CD4-positive, alpha-beta memory T cell (primary cell): ENCODE data around the gene GJB3. TPM values are rescaled to one million over a fixed set of nuclear protein-coding genes. Genes with fewer than 3 reads are reported as not detected.
"Not testable (repeated sequence)": the region's sequence is repeated elsewhere in the genome, so short reads cannot be mapped to it uniquely, and the experiment has no call there.

Experiments
- CTCF ChIA-PET: fragments of 350-600 bp; sonication (Branson Sonifier 250); formaldehyde crosslinking; loops from one replicate; lab custom pipeline; 2021; ENCODE audit warnings: inconsistent platforms; ENCODE audit not compliant: partially characterized antibody; lab: Charles Lee
- POLR2A ChIA-PET: fragments of 350-600 bp; sonication (Branson Sonifier 250); formaldehyde crosslinking; loops from one replicate; lab custom pipeline; 2021; ENCODE audit not compliant: partially characterized antibody; lab: Charles Lee
- DNase-seq, 5 donors: peaks; one replicate each; pipeline versions ENCODE4 v3.0.0 to v3.0.0-alpha.2; 2020 to 2022; ENCODE audit warnings: mixed read lengths in 1 of 5
- H3K27ac ChIP-seq: one replicate; pipeline ENCODE4 v1.7.0; 2013; ENCODE audit warnings: low read depth, low read length
- H3K27me3 ChIP-seq: 2 replicates; pipeline ENCODE4 v1.7.0; 2013; ENCODE audit warnings: mild to moderate bottlenecking, low read length, moderate library complexity; ENCODE audit not compliant: insufficient read depth
- H3K36me3 ChIP-seq: 2 replicates; pipeline ENCODE4 v1.7.0; 2013; ENCODE audit warnings: mild to moderate bottlenecking, low read length, moderate library complexity; ENCODE audit not compliant: insufficient read depth
- H3K4me1 ChIP-seq: 2 replicates; pipeline ENCODE4 v1.7.0; 2013; ENCODE audit warnings: mild to moderate bottlenecking, low read length, moderate library complexity; ENCODE audit not compliant: insufficient read depth
- H3K4me3 ChIP-seq, 2 donors: one replicate each; pipeline ENCODE4 v1.7.0; 2013; ENCODE audit warnings: low read length in 2 of 2, mild to moderate bottlenecking in 1 of 2
- H3K9me3 ChIP-seq, 2 donors: one replicate each; pipeline ENCODE4 v1.7.0; 2013; ENCODE audit warnings: low read length in 2 of 2, control low read depth in 1 of 2; ENCODE audit not compliant: control insufficient read depth in 1 of 2
- H3K27ac Mint-ChIP-seq, 7 donors: one replicate each; pipeline ENCODE4 v1.8.0; 2020 to 2021; ENCODE audit warnings: mixed read lengths in 7 of 7, mild to moderate bottlenecking in 6 of 7, inconsistent platforms in 3 of 7, moderate library complexity in 3 of 7
- H3K27me3 Mint-ChIP-seq, 2 donors: one replicate each; pipeline ENCODE4 v1.8.0; 2020 to 2021; ENCODE audit warnings: mixed read lengths in 2 of 2
- H3K36me3 Mint-ChIP-seq, 2 donors: one replicate each; pipeline ENCODE4 v1.8.0; 2020 to 2021; ENCODE audit warnings: mixed read lengths in 2 of 2, inconsistent platforms in 1 of 2, mild to moderate bottlenecking in 1 of 2
- H3K4me1 Mint-ChIP-seq, 4 donors: one replicate each; pipeline ENCODE4 v1.8.0; 2020 to 2021; ENCODE audit warnings: mixed read lengths in 4 of 4, mild to moderate bottlenecking in 1 of 4
- H3K4me3 Mint-ChIP-seq, 8 donors: one replicate each; pipeline ENCODE4 v1.8.0; 2020 to 2021; ENCODE audit warnings: mixed read lengths in 8 of 8, mild to moderate bottlenecking in 7 of 8, moderate library complexity in 6 of 8, inconsistent platforms in 3 of 8
- H3K9me3 Mint-ChIP-seq, 8 donors: one replicate each; pipeline ENCODE4 v1.8.0; 2020 to 2021; ENCODE audit warnings: mixed read lengths in 8 of 8, mild to moderate bottlenecking in 5 of 8, inconsistent platforms in 3 of 8, moderate library complexity in 1 of 8
- intact Hi-C: fragments of 100-400 bp; cut with micrococcal nuclease; formaldehyde crosslinking; loops from one replicate; pipeline ENCODE4 v1.15.1; 2023
- polyA plus RNA-seq, 2 donors: library from polyadenylated mRNA; unstranded; fragments of 300-500 nt; fragmentation: Illumina TruSeq; gene quantifications; one replicate each; pipeline ENCODE4 v1.2.3, GENCODE V29; 2021
- total RNA-seq, 2 experiments: library from RNA; stranded (reverse); gene quantifications; one replicate each; pipeline ENCODE4 v1.2.3, GENCODE V29; 2021

GJB3 gene
- not detected for total RNA-seq
- not detected for polyA plus RNA-seq

- peak within 1 kb of the TSS in 3 of 8 donors; percentile 38 to 66 (median 61) for H3K4me3 Mint-ChIP-seq
- peaks cover 9 to 42% of the 10 kb centered on the region in 2 donors for H3K27me3 Mint-ChIP-seq
- Histone ChIP-seq H3K4me1 (peaks cover 10% of the 10 kb centered on the region), H3K27me3 (peaks cover 11% of the 10 kb centered on the region), H3K4me3 (no peak within 1 kb of the TSS), H3K27ac (no peak within 1 kb of the TSS), H3K36me3 (no peaks in the 10 kb centered on the region), H3K9me3 (no peaks in the 10 kb centered on the region)
- H3K36me3 Mint-ChIP-seq: no peaks in the 10 kb centered on the region
- peaks cover 0 to 2% (median under 1%) of the 10 kb centered on the region in 4 donors for H3K4me1 Mint-ChIP-seq
- peak in 1 of 5 donors; percentile 5 for DNase-seq
- POLR2A ChIA-PET: no interaction called here
- intact Hi-C loops: no loop called here
- CTCF ChIA-PET: no interaction called here
- H3K9me3 Mint-ChIP-seq: no peaks in the 10 kb centered on the region
- H3K27ac Mint-ChIP-seq: no peak within 1 kb of the TSS
These were observed at the start of gene GJB3 for GRCh38 chr1:34781071-34781843. Gene GJB3 (plus strand): TSS chr1:34781214. CDS start chr1:34784763, 3,549 bp downstream.

GRCh38 chr1:34732831-34733230, 48.2 kb upstream of the GJB3 start:
- H3K36me3 ChIP-seq, H3K9me3 ChIP-seq, H3K36me3 Mint-ChIP-seq, H3K27ac ChIP-seq, POLR2A ChIA-PET, intact Hi-C loops, DNase-seq, H3K4me3 Mint-ChIP-seq, H3K4me1 ChIP-seq, H3K4me1 Mint-ChIP-seq, H3K27me3 ChIP-seq, H3K4me3 ChIP-seq, H3K9me3 Mint-ChIP-seq: not testable (repeated sequence)
- peak overlapping the region in 2 of 7 donors; percentile 1 to 4 for H3K27ac Mint-ChIP-seq
- CTCF ChIA-PET: interaction anchor here (4.5 kb wide), 1 partner anchor 11 kb away, joined by 26 read pairs; no protein-coding TSS in a partner anchor
- H3K27me3 Mint-ChIP-seq: peaks cover 13 to 14% of the 10 kb centered on the region in 2 donors

- peaks cover 5 to 19% of the 10 kb centered on the region in 2 donors for H3K27me3 Mint-ChIP-seq
- no peaks in the 10 kb centered on the region for H3K27me3 ChIP-seq
- no peak overlapping the region for H3K4me3 Mint-ChIP-seq
- intact Hi-C loops: no loop called here
- ChIA-PET CTCF (interaction anchor here (4.5 kb wide), 1 partner anchor 7 kb away, joined by 26 read pairs; no protein-coding TSS in a partner anchor), POLR2A (no interaction called here)
- H3K27ac ChIP-seq: no peak overlapping the region
- DNase-seq: no peak
- no peaks in the 10 kb centered on the region for H3K9me3 ChIP-seq
- H3K4me1 ChIP-seq: no peaks in the 10 kb centered on the region
- H3K4me3 ChIP-seq: no peak overlapping the region
- H3K9me3 Mint-ChIP-seq: no peaks in the 10 kb centered on the region
- no peaks in the 10 kb centered on the region for H3K36me3 Mint-ChIP-seq
- H3K4me1 Mint-ChIP-seq: no peaks in the 10 kb centered on the region
- H3K27ac Mint-ChIP-seq: no peak overlapping the region
- no peaks in the 10 kb centered on the region for H3K36me3 ChIP-seq
These were observed 44.3 kb upstream of the GJB3 start for GRCh38 chr1:34736692-34737091.

- H3K36me3 Mint-ChIP-seq, H3K4me3 Mint-ChIP-seq, intact Hi-C loops, POLR2A ChIA-PET, H3K27ac ChIP-seq, H3K9me3 Mint-ChIP-seq, H3K4me1 Mint-ChIP-seq, H3K27me3 ChIP-seq, H3K36me3 ChIP-seq, H3K4me3 ChIP-seq, H3K9me3 ChIP-seq, H3K4me1 ChIP-seq, DNase-seq, H3K27ac Mint-ChIP-seq: not testable (repeated sequence)
- peaks cover 5 to 19% of the 10 kb centered on the region in 2 donors for H3K27me3 Mint-ChIP-seq
- CTCF ChIA-PET: interaction anchor here (1.0 kb wide), 1 partner anchor 9 kb away, joined by 3 read pairs; no protein-coding TSS in a partner anchor
These were observed 43.8 kb upstream of the GJB3 start for GRCh38 chr1:34737236-34737635.

GRCh38 chr1:34739613-34740012, 41.4 kb upstream of the GJB3 start:
- H3K27ac Mint-ChIP-seq: no peak overlapping the region
- Histone ChIP-seq H3K9me3 (no peaks in the 10 kb centered on the region), H3K36me3 (no peaks in the 10 kb centered on the region), H3K4me3 (no peak overlapping the region), H3K27ac (no peak overlapping the region), H3K27me3 (no peaks in the 10 kb centered on the region), H3K4me1 (no peaks in the 10 kb centered on the region)
- DNase-seq: no peak
- H3K4me3 Mint-ChIP-seq: no peak overlapping the region
- POLR2A ChIA-PET: no interaction called here
- no peaks in the 10 kb centered on the region for H3K36me3 Mint-ChIP-seq
- intact Hi-C loops: no loop called here
- H3K27me3 Mint-ChIP-seq: peaks cover 4 to 21% of the 10 kb centered on the region in 2 donors
- peaks cover 0 to 3% (median 0%) of the 10 kb centered on the region in 4 donors for H3K4me1 Mint-ChIP-seq
- CTCF ChIA-PET: interaction anchor here (0.9 kb wide), 1 partner anchor 1106 kb away, joined by 3 read pairs; no protein-coding TSS in a partner anchor
- H3K9me3 Mint-ChIP-seq: no peaks in the 10 kb centered on the region

GRCh38 chr1:34740161-34740868, 40.7 kb upstream of the GJB3 start:
- H3K27ac ChIP-seq: no peak overlapping the region
- no peaks in the 10 kb centered on the region for H3K27me3 ChIP-seq
- Mint-ChIP-seq H3K4me3 (no peak overlapping the region), H3K27me3 (peaks cover 4 to 21% of the 10 kb centered on the region in 2 donors), H3K9me3 (no peaks in the 10 kb centered on the region), H3K4me1 (peaks cover 0 to 3% (median 0%) of the 10 kb centered on the region in 4 donors), H3K36me3 (no peaks in the 10 kb centered on the region), H3K27ac (no peak overlapping the region)
- no peak for DNase-seq
- H3K4me1 ChIP-seq: no peaks in the 10 kb centered on the region
- H3K36me3 ChIP-seq: no peaks in the 10 kb centered on the region
- H3K9me3 ChIP-seq: no peaks in the 10 kb centered on the region
- ChIA-PET POLR2A (no interaction called here), CTCF (interaction anchor here (0.9 to 4.7 kb wide), 3 partner anchors 280 to 1107 kb away, joined by 3 to 41 read pairs (median 37); no protein-coding TSS in a partner anchor)
- intact Hi-C loops: no loop called here
- no peak overlapping the region for H3K4me3 ChIP-seq
